ENCODE measurements around the gene PPEF2.

DNA sequence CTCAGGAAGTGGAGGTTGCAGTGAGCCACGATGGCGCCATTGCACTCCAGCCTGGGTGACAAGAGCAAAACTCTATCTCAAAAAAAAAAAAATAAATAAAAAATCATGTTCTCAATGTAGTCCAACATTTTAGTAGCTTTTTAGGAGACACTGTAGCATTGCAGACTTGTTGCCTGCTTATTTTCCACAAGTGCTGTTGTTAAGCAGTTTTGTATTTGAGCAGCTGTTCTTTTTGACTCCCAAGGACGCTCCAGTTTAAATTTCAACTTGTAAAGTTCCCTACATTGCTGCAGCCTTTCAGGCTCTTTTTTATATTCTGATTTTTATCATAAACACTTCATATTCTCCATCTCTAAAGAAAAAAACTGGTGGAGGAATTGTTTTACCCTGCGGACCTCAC, 83.1 kb downstream of the PPEF2 start:
- TF ChIP-seq, protein P1, sequence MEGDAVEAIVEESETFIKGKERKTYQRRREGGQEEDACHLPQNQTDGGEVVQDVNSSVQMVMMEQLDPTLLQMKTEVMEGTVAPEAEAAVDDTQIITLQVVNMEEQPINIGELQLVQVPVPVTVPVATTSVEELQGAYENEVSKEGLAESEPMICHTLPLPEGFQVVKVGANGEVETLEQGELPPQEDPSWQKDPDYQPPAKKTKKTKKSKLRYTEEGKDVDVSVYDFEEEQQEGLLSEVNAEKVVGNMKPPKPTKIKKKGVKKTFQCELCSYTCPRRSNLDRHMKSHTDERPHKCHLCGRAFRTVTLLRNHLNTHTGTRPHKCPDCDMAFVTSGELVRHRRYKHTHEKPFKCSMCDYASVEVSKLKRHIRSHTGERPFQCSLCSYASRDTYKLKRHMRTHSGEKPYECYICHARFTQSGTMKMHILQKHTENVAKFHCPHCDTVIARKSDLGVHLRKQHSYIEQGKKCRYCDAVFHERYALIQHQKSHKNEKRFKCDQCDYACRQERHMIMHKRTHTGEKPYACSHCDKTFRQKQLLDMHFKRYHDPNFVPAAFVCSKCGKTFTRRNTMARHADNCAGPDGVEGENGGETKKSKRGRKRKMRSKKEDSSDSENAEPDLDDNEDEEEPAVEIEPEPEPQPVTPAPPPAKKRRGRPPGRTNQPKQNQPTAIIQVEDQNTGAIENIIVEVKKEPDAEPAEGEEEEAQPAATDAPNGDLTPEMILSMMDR (IDR thresholded peaks at IDR 0.05) = no peak
- no peak for TF ChIP-seq ZFX (IDR thresholded peaks at IDR 0.05; ENCODE audit: borderline replicate concordance)
